SH-SY5Y (cell line): ENCODE measurements around the gene HDAC8.

ENCODE experiments used
- GATA2 ChIP-seq: IDR thresholded peaks from 2 replicates; pipeline ENCODE4 v1.6.1; 2011; ENCODE audit warnings: mild to moderate bottlenecking, low read depth, low read length
- GATA3 ChIP-seq: IDR thresholded peaks from 2 replicates; pipeline ENCODE4 v1.6.1; 2011; ENCODE audit warnings: low read depth, mild to moderate bottlenecking, low read length, moderate library complexity

DNA sequence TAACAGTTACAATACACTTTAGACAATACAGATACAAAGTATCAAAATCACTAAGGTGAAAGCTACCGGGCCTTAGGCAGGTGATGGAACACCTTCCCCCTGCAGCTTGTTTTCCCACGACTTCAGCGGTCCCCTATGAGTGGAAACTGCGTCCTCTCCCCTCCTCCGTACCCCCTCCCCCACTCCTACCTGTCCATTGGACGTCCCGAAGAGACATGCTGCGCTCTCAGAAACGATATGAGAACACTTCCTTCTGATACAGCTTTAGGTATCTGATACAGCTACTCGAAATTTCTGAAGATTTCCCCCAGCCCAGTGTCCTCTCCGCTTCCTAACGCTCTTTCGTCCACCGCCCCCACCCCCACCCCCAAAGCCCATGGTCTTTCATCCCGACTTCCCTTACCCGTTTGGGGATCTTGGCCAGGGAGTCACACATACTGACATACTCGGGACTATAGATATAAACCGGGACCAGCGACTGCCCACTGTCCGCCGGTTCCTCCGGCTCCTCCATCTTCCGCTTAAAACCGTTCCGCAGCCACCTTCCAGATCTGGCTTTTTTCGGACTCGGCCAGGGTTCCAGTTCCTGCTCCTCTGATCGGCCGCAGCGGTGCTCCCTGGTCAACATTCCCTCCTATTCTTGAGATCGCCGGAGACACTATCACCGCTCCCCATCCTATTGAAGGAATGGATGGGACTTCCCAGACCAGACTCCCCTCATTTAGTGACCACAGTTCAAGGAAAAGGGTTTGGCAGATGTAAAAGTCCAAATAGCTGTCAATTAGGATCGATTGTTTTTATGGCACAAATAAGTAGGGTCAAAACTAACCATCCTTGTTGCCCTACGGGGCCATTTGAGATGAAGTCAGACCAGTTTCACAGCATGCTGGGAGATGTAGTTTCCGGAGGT lies at the start of gene HDAC8:
- TF ChIP-seq GATA2: no peak
- TF ChIP-seq GATA3: no peak
